Endometrium (tissue), 2 donors: ENCODE results near the gene RSRC2.
A peak's percentile ranks its signal among the peaks of the same experiment; 100 is the strongest.
"Not testable (repeated sequence)": the region's sequence is repeated elsewhere in the genome, so short reads cannot be mapped to it uniquely, and the experiment has no call there.

Experiments used
- FAIRE-seq: peaks from 2 replicates; lab custom pipeline; 2012; peaks lifted over from hg19 to GRCh38; lab: Jason Lieb, UNC
- donor health status: control.
- donor health status: control.

Gene RSRC2

DNA sequence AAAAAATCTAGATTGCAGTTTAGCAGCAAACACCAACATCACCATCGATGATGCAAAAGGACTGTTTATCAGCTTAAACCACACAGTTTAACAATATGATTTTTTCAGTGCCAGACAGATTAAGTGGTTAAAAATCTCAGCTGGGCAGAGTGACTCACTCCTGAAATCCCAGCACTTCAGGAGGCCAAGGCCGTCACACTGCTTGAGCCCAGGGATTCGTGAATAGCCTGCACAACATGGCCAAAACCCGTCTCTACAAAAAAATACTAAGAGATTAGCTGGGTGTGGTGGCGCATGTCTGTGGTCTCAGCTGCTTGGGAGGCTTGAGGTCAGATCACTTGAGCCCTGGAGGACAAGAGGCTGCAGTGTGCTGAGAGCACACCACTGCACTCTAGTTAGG lies 8.9 kb downstream of the RSRC2 start:
- no peak for FAIRE-seq

DNA sequence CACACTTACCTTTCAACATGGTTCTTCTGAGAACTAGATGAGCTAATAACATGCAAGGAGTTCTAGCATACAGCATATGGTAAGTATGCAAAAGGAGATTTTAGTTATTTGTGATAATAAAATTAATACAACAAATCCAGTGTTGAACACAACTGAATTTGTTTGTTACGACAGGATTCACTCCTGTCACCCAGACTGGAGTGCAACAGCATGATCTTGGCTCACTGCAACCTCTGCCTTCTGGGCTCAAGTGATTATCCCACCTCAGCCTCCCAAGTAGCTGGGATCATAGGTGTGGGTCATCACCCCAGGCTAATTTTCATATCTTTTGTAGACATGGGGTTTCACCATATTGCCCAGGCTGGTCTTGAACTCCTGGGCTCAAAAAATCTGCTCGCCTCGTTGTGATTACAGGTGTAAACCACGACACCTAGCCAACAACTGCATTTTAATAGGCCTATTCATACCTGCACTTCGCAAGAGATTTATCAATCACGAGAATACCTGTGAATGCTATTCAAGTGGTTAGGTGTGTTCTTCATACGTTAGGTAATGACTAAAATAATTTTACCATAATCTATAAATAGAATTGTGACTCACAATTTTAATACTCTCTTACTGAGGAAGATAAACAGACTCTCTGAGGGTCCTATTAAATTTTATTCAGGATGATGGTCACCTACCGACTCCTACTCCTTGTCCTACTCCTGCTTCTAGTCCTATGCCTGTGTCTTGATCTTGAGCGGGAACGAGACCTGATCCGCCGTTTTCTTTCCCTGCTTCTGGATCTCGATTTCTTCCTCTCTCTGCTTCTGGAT lies 10.0 kb downstream of the RSRC2 start:
- no peak for FAIRE-seq

DNA sequence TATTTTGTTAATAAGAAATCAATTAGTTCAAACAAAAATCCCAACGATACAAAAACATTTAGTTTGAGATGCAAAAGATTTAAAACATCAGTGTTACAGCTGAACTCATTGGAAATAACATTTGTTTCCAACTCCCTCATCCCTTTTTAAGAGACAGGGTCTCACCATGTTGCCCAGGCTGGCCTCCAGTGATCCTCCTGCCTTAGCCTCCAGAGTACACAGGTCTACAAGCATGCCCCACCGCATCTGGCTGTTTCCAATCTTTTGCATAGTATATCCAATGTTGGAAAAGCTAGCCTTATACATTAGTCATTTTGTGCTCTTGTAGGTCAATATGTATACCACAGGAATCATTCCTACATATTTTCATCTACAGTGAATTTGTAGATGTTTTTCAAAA lies 11.5 kb downstream of the RSRC2 start:
- FAIRE-seq: no peak

DNA sequence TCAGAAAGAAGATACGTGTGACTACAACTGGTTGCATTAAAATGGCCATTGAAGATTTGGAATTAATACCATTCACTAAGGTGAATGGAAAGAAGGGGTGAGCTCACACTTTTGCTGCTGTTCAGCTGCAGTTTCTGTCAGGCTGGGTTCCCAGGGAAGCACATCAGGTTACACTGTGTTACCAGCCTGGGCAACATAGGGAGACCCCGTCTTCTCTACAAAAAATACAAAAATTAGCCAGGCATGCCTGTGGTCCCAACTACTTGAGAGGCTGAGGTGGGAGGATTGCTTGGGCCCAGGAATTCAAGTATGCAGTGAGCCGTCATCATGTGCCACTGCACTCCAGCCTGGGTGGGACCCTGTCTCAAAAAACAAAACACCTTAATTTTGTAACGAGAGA lies 13.1 kb downstream of the RSRC2 start:
- FAIRE-seq: no peak

DNA sequence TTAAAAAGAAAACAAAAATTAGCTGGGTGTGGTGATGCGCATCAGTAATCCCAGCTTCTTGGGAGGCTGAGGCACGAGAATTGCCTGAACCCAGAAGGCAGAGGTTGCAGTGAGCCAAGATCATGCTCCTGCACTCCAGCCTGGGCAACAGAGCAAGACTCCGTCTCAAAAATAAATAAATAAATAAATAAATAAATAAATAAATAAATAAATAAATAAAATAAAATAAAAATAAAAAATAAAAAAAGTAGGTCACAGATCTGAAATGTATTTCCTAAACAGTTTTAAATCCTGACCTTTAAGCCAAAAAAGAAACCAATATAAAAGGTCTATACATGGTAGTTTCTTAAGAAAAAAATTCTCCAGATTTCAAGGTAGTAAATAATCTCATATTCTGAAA lies 13.7 kb downstream of the RSRC2 start:
- not testable (repeated sequence) for FAIRE-seq

DNA sequence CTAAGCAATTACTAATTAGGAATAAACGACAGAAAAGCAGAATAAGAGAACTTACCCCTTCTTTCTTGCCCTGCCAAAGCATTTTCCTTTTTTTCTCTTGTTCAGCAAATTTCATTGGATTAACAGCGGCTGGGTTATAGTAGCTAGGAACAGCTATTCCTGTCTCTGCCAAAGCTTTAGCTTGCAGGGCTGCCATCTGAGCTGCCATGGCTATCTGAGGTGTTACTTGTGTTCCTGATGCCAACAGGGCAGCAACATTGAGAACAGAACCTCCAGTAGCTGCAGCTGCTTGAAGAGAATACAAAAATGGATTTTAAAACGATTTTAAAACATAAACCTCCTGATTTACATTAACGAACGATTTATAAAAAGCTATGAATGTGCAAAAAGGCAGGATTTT lies 18.6 kb downstream of the RSRC2 start:
- no peak for FAIRE-seq

DNA sequence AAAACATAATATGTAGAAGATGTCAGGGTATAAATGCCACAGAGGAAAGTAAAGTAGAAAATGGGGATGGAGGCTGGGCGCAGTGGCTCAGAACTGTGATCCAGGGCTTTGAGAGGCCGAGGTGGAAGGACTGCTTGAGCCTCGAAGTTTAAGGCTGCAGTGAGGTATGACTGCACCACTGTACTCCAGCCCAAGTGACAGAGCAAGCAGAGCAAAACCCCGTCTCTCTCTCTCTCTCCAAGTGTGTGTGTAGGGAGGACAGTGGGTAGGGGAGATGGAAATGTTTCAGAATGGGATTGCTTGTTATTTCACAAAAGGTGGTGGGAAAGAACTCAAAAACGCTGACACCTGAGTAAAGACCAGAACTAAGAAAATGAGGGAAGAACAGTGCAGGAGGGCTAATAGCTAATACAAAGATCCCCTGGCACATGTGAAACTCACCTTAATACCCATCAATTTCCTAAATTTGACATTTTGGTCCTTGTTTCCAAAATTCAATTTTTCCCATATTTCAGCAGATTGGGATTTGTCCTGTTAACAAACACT lies 20.3 kb downstream of the RSRC2 start:
- FAIRE-seq: no peak

DNA sequence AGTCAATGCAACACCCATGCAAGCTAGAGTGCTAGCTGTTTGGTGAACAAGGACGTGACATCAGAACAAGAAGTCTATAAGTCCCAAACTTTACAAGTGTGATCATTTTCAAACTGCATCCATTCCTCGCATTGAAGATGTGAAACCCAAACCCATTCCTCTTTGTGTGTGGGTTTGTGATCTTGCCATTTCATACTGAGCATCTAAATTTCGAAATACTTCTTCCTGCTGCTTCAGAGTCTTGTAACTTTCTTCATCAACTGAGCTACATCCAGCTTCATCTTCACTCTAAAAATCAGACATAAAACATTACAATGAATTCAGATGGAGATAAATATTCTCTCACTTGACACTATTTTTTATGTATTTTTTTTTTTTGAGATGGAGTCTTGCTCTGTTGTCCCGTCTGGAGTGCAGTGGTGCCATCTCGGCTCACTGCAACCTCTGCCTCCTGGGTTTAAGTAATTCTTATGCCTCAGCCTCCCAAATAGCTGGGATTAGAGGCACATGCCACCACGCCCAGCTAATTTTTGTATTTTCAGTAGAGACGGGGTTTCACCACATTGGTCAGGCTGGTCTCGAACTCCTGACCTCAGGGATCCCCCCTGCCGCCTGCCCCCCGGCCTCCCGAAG lies 21.2 kb downstream of the RSRC2 start:
- FAIRE-seq: no peak

DNA sequence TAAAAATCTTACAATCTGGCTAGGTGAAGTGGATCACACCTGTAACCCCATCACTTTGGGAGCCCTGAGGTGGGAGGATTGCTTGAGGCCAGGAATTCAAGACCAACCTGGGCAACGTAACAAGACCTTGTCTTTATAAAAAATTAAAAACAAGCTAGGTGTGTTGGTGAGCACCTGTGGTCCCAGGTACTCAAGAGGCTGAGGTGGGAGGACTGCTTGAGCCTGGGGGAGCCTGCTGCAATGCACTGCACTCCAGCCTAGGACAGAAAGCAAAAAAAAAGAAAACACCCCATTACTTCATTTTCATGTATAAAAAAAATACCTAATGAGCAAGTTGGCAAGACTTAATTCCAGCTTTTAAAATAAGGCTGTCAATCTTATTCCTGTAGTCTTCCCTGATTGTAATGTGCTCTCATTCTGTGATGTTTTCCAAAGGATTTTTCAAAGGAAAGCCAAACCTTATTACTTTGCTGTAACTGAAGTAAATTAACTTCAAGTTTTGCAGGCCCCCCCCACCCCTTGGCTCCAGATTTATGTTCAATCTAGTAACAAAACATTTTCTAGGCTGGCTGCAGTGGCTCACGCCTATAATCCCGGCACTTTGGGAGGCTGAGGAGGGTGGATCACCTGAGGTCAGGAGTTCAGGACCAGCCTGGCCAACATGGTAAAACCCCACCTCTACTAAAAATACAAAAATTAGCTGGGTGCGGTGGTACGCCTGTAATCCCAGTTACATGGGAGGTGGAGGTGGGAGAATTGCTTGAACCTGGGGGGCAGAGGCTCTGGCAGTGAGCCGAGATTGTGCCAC lies 22.7 kb downstream of the RSRC2 start:
- no peak for FAIRE-seq

DNA sequence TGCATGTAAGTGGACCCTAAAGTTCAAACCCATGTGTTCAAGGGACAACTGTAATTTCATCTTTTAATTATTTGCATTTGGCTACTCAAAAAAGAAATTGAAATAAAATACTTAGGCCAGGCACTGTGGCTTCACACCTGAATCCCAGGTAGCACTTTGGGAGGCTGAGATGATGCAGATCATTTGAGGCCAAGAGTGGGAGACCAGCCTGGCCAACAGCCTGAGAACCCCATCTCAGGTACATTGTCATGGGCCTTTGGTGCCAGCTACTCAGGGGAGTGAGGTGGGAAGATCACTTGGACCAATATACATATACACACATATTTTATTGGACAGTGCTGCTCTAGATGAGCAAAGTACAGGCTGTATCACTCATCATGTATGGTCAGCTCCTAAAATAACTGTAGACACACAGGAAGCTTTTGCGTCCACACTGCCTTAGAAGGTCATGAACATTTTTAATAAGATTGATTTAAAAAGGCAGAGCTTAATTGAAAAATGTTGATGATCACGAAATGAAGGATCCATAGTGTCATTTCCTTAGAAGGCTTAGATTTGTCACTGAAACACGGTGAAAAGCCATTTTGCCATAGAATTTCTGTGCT lies 23.5 kb downstream of the RSRC2 start:
- no peak for FAIRE-seq

DNA sequence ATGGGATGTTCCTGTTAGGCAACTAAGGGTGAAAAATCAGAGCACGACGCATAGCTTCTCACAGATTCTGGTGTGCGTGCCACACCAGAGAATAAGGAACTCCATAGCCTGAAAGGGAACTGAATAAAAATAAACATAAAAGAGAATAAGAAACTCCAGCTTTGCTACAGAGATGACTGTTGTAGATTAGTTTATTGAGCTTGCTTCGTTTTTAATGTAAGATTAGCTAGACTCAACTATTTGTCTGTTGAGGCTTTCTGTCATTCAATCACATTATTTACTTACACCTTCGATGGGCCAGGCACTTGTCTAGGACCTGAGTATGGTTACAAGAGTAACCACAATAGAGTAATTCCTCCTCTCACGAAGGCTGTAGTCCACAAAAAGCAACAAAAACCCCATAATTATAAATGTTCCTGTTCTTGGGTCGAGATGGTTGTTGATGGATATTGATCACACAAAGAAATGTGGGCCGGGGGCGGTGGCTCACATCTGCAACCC lies 25.2 kb downstream of the RSRC2 start:
- FAIRE-seq: no peak

DNA sequence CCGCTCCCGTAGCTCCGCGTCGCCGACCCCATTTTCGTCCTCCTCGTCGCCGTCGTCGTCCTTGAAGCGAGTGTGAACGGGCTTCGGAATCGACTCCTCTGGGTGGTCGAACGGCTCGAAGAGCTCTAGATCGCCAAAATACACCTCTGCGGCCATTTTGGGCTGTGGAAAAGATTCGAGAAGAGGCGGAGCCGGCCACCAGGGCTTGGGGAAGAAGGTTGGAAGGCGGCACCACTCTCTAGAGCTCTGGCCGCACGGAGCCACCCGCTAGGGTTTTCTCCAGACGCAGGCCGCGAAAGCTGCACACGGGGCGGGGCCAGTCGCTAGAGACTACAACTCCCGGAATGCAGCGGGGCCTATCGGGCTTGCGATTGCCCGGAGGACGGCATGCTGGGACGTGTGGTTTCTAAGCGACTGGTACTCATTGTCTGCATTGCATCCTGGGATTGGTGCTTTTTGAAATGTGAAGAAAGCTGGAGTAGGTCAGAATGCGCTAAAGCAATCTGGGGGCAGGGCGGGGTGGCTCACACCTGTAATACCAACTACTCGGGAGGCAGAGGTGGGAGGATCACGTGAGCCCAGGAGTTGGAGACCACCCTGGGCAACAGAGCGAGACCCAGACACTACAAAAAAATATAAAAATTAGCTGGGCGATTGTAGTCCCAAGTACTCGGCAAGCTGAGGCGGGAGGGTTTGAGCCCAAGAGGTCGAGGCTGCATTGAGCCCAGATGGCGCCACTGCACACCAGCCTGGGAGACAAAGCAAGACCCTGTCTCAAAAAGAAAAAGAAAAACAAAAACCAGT lies 25.8 kb downstream of the RSRC2 start, which contains the start of gene ZCCHC8:
TSS of gene ZCCHC8 (minus strand) at position 248 of the 804 bp plus-strand sequence. CDS start at position 156, 92 bp downstream.
- FAIRE-seq: peak; percentile 97

DNA sequence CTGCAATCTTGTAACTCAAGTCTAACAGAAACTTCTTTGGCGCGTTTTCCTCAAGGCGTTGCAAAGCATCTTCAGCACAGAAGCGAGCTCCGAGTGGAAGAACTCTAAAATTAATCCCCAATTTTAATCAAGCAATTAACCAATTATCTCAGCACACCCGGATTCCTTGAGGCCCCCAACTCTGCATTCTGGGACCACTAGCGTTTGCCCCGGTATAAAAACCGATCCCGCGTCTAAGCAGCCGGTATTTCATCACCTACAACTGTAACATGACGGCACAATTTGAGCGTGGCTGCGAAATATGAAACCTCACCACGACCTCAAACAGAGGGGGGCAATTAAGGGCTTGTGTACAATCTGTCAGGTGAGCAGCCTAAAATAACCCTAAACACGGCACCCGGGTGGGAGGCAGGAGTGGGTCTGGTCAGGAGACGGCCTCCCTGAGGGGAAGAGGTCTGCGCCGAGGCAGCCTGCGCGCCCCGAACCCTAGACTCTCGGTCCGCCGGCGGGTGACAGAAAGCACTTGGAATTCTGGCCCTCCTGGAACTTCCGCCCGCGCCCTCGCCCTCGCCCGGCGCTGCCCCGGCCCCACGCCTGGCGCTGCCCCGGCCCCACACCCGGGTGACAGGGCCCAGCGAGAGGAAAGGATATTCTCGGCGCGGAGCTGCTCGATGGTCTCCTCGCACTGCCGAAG lies 26.6 kb downstream of the RSRC2 start:
- FAIRE-seq: no peak

DNA sequence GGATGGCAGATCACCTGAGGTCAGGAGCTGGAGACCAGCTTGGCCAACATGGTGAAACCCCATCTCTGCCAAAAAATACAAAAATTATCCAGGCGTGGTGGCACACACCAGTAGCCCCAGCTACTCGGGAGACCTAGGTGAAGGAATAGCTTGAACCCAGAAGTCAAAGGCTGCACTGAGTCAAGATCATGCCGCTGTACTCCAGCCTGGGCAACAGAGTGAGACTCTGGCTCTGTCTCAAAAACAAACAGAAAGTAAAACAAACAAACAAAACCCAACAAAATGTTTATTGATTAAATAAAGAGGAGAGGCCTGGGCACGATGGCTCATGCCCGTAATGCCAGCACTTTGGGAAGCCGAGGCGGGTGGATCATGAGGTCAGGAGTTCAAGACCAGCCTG lies 31.5 kb downstream of the RSRC2 start:
- FAIRE-seq: no peak

DNA sequence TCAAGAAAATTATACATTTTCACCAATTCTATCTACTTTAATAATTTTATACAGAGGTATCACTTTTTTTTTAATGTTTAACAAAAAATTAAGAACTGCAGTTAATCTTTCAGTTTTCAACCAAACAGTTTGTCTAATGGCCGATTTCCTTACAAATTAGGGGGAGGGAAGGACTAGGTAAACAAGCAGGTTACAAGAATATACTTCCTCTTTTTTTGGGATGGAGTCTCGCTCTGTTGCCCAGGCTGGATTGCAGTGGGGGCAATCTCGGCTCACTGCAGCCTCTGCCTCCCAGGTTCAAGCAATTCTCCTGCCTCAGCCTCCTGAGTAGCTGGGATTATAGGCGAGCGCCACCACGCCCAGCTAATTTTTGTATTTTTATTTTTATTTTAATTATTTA lies 33.5 kb downstream of the RSRC2 start:
- FAIRE-seq: not testable (repeated sequence)

DNA sequence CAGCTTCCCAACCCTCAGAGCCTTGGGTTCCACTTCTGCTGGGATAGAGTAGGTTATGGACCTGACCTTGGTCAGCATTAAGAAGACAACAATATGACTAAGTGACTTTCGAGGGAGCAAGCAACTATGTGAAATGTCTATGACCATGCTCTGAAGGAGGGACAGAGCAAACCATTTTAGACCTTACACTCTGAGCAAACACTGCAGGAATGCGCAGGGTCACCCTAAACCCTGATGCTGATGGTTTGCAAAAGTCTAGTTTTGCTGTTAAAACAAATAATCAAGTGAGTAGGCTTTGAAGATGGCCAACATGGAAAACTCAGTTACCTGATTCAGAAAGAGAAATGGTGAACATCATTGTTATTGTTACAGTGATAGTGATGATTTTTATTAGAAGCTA lies 34.7 kb downstream of the RSRC2 start:
- no peak for FAIRE-seq

DNA sequence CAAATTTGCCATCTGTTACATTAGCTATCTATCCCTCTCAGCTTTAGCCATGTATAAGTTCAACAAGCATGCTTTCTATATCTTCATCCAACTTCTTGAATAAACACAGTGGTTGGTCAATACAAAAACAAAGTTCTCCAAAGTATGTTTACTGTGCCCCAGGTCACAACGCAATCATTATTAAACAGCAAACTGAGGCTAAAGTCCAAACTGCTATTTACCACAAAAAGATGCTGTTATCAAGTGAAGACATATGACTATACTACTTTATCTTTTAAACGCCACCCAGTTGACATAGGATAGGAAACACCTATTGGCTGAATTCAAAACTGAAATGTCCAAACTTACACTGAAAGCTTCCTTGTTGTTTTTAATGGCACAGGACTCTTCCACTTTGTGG lies 37.7 kb downstream of the RSRC2 start:
- no peak for FAIRE-seq

DNA sequence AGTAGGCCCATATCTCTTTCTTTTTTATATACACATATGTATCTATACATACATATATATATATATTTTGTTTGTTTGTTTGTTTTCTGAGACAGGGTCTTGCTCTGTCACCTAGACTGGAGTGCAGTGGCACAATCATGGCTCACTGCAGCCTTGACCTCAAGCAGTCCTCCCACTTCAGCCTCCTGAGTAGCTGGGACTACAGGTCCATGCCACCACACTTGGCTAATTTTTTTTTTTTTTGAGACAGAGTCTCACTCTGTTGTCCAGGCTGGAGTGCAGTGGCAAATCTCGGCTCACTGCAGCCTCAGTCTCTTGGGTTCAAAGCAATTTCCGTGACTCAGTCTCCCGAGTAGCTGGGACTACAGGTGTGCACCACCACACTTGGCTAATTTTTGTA lies 38.9 kb downstream of the RSRC2 start:
- FAIRE-seq: not testable (repeated sequence)

DNA sequence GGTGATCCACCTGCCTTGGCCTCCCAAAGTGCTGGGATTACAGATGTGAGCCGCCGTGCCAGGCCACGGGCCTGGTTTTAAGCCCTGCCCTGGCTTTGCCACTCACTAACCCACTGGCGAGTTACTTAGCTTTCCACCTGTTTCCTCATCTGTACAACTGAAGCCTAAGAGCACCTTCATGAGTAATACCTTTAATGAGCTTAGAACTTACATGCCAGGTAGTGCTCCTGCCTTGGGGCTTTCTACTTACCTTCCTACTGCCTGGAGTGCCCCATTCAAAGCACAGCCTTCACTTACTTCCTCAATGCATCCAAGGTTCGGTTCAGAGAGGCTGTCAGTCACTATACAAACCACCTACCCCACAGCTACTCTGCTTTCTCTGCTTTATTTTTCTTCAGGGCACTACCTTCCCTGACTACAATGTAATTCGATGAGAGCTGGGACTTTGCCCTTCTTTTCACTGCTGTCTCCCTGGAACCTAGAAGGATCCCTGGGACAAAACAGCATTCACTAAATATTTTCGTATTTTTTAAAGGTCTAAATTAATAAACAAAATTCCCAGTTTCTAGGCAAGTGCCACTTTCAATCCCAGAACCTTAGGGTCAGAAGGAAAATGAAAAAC lies 39.8 kb downstream of the RSRC2 start:
- no peak for FAIRE-seq

DNA sequence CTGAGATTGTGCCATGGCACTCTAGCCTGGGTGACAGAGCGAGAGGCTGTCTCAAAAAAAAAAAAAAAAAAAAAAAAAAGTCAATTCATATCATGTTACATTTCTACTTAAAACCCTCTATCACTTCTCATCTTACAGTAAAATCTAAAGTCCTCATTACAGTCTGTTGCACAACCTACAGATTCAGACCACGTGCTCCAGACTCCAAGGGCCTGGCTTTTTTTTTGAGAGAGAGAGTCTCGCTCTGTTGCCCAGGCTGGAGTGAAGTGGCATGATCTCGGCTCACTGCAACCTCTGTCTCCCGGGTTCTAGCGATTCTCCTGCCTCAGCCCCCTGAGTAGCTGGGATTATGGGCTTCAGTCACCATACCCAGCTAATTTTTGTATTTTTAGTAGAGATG lies 40.4 kb downstream of the RSRC2 start:
- not testable (repeated sequence) for FAIRE-seq
